ENCODE measurements around the gene SMU1. TPM values are rescaled to one million over a fixed set of nuclear protein-coding genes. Genes with fewer than 3 reads are reported as not detected.

The SMU1 gene
- total RNA-seq, 1 experiment from 2014 or later, result 23.2 TPM

GRCh38 chr9:33116860-33117259 lies 40.4 kb upstream of the SMU1 start:
- H3K9me3 Mint-ChIP-seq, result no peaks in the 10 kb centered on the region
- H3K4me1 Mint-ChIP-seq, result peaks cover 12% of the 10 kb centered on the region
- H3K27ac Mint-ChIP-seq, result no peak overlapping the region
- no peak for DNase-seq (ENCODE audit: low spot score)
- TF ChIP-seq FOXK1 (CRISPR knock-in tag; IDR thresholded peaks at IDR 0.05) (no peak), HMGA2 (CRISPR knock-in tag; IDR thresholded peaks at IDR 0.05) (no peak), ETV6 (CRISPR knock-in tag; IDR thresholded peaks at IDR 0.05) (no peak), JUN (CRISPR knock-in tag; IDR thresholded peaks at IDR 0.05) (no peak), ZNF416 (CRISPR knock-in tag; IDR thresholded peaks at IDR 0.05) (no peak), IRF1 (CRISPR knock-in tag; IDR thresholded peaks at IDR 0.05) (no peak), KAT7 (CRISPR knock-in tag; IDR thresholded peaks at IDR 0.05; ENCODE audit: borderline replicate concordance) (no peak), ZNF532 (CRISPR knock-in tag; IDR thresholded peaks at IDR 0.05; ENCODE audit: borderline replicate concordance) (no peak), ZBTB21 (CRISPR knock-in tag; IDR thresholded peaks at IDR 0.05; ENCODE audit: borderline replicate concordance) (no peak), SMAD3 (CRISPR knock-in tag; IDR thresholded peaks at IDR 0.05; ENCODE audit: borderline replicate concordance) (no peak), TP53 (CRISPR knock-in tag; IDR thresholded peaks at IDR 0.05) (no peak)
- TF ChIP-seq, protein P1, sequence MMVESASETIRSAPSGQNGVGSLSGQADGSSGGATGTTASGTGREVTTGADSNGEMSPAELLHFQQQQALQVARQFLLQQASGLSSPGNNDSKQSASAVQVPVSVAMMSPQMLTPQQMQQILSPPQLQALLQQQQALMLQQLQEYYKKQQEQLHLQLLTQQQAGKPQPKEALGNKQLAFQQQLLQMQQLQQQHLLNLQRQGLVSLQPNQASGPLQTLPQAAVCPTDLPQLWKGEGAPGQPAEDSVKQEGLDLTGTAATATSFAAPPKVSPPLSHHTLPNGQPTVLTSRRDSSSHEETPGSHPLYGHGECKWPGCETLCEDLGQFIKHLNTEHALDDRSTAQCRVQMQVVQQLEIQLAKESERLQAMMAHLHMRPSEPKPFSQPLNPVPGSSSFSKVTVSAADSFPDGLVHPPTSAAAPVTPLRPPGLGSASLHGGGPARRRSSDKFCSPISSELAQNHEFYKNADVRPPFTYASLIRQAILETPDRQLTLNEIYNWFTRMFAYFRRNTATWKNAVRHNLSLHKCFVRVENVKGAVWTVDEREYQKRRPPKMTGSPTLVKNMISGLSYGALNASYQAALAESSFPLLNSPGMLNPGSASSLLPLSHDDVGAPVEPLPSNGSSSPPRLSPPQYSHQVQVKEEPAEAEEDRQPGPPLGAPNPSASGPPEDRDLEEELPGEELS (CRISPR knock-in tag; IDR thresholded peaks at IDR 0.05), result no peak
- TF ChIP-seq, protein P2, sequence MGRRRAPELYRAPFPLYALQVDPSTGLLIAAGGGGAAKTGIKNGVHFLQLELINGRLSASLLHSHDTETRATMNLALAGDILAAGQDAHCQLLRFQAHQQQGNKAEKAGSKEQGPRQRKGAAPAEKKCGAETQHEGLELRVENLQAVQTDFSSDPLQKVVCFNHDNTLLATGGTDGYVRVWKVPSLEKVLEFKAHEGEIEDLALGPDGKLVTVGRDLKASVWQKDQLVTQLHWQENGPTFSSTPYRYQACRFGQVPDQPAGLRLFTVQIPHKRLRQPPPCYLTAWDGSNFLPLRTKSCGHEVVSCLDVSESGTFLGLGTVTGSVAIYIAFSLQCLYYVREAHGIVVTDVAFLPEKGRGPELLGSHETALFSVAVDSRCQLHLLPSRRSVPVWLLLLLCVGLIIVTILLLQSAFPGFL (CRISPR knock-in tag; IDR thresholded peaks at IDR 0.05; ENCODE audit: borderline replicate concordance), result no peak
- TF ChIP-seq, protein P3, sequence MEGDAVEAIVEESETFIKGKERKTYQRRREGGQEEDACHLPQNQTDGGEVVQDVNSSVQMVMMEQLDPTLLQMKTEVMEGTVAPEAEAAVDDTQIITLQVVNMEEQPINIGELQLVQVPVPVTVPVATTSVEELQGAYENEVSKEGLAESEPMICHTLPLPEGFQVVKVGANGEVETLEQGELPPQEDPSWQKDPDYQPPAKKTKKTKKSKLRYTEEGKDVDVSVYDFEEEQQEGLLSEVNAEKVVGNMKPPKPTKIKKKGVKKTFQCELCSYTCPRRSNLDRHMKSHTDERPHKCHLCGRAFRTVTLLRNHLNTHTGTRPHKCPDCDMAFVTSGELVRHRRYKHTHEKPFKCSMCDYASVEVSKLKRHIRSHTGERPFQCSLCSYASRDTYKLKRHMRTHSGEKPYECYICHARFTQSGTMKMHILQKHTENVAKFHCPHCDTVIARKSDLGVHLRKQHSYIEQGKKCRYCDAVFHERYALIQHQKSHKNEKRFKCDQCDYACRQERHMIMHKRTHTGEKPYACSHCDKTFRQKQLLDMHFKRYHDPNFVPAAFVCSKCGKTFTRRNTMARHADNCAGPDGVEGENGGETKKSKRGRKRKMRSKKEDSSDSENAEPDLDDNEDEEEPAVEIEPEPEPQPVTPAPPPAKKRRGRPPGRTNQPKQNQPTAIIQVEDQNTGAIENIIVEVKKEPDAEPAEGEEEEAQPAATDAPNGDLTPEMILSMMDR (IDR thresholded peaks at IDR 0.05), result no peak
- TF ChIP-seq, protein P4, sequence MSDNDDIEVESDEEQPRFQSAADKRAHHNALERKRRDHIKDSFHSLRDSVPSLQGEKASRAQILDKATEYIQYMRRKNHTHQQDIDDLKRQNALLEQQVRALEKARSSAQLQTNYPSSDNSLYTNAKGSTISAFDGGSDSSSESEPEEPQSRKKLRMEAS (CRISPR knock-in tag; IDR thresholded peaks at IDR 0.05), result no peak
- H3K27me3 Mint-ChIP-seq (ENCODE audit: low read depth), result no peaks in the 10 kb centered on the region
- ATAC-seq, result no peak
- ChIA-PET POLR2A (no interaction called here), CTCF (interaction anchor here (0.6 to 0.7 kb wide), 2 partner anchors 46 to 109 kb away, joined by 3 read pairs; no protein-coding TSS in a partner anchor)
- H3K36me3 Mint-ChIP-seq, result no peaks in the 10 kb centered on the region
- no peak overlapping the region for H3K4me3 Mint-ChIP-seq

DNA sequence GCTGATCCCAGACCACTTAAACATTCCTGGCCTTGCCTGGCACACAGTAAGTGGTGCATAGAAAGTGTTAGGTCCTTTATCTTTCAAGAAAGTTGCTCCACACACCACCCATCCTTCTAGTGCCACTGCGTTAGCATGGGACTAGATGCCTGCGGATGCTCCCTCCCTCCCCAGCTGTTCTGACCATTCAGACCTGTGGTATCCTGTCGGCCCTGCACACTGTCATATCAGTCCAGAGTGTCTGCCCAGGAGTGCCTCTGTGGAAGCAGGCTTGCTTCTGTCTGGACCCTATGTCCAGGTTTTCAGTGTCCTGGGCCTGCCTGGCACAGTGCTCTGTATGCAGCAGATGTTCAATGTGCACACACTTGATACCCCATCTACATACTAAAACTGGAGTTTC lies 38.3 kb upstream of the SMU1 start:
- H3K4me1 Mint-ChIP-seq, result peaks cover 28% of the 10 kb centered on the region
- ChIA-PET CTCF (no interaction called here), POLR2A (no interaction called here)
- no peak overlapping the region for H3K4me3 Mint-ChIP-seq
- TF ChIP-seq E2F5 (CRISPR knock-in tag; IDR thresholded peaks at IDR 0.05), result no peak
- no peak for TF ChIP-seq ZNF263 (CRISPR knock-in tag; IDR thresholded peaks at IDR 0.05; ENCODE audit: low read depth)
- TF ChIP-seq ZMAT4 (CRISPR knock-in tag; IDR thresholded peaks at IDR 0.05), result no peak
- no peak overlapping the region for H3K27ac Mint-ChIP-seq
- no peaks in the 10 kb centered on the region for H3K27me3 Mint-ChIP-seq (ENCODE audit: low read depth)
- H3K9me3 Mint-ChIP-seq, result no peaks in the 10 kb centered on the region
- no peaks in the 10 kb centered on the region for H3K36me3 Mint-ChIP-seq
- DNase-seq (ENCODE audit: low spot score) (no peak), ATAC-seq (no peak)

Data from WTC11 (cell line).